Ascending aorta (tissue), 2 donors: ENCODE measurements around the gene ATG16L2. TPM values are rescaled to one million over a fixed set of nuclear protein-coding genes. Genes with fewer than 3 reads are reported as not detected.

ENCODE experiments used
- DNase-seq, 2 donors: peaks; one replicate each; pipeline ENCODE4 v3.0.0-alpha.2; 2019; ENCODE audit warnings: low spot score in 2 of 2
- H3K27ac ChIP-seq, 2 donors: fragments of 200-600 bp; sonication (generic); one replicate each; pipeline ENCODE4 v1.5.1; 2016 to 2017; ENCODE audit warnings: mild to moderate bottlenecking in 1 of 2
- H3K27me3 ChIP-seq: fragments of 200-600 bp; sonication (generic); one replicate; pipeline ENCODE4 v1.5.1; 2017
- H3K36me3 ChIP-seq, 2 donors: fragments of 200-600 bp; sonication (generic); one replicate each; pipeline ENCODE4 v1.5.1; 2016
- H3K4me1 ChIP-seq, 2 donors: fragments of 200-600 bp; sonication (generic); one replicate each; pipeline ENCODE4 v1.5.1; 2016 to 2017; ENCODE audit warnings: mild to moderate bottlenecking in 1 of 2
- H3K4me3 ChIP-seq, 2 donors: fragments of 200-600 bp; sonication (generic); one replicate each; pipeline ENCODE4 v1.5.1; 2016 to 2017; ENCODE audit warnings: mild to moderate bottlenecking in 1 of 2
- H3K9me3 ChIP-seq, 2 donors: fragments of 200-600 bp; sonication (generic); one replicate each; pipeline ENCODE4 v1.5.1; 2016
- intact Hi-C: fragments of 100-400 bp; cut with DNase I; formaldehyde crosslinking; loops from one replicate; pipeline ENCODE4 v1.15.1; 2023
- total RNA-seq: library from RNA; depleted of rRNA; stranded (reverse); fragments of >200 nt; gene quantifications from one replicate; pipeline ENCODE4 v1.1.0, GENCODE V29; 2016
- TF ChIP-seq, protein P1 (sequence below), 3 experiments: fragments of 200-600 bp in 2 of 3; fragments of 450-650 bp in 1 of 3; sonication (generic) in 2 of 3; IDR thresholded peaks; one replicate each; pipeline ENCODE4 v1.5.1; 2016 to 2019; ENCODE audit warnings: antibody characterized with exemption in 3 of 3, mild to moderate bottlenecking in 1 of 3, moderate library complexity in 1 of 3

ATG16L2 gene
- total RNA-seq, 1 donor from 2014 or later = 21.2 TPM

GRCh38 chr11:72782081-72782920 is 31.9 kb upstream of the ATG16L2 start:
- no peaks in the 10 kb centered on the region for H3K27me3 ChIP-seq
- intact Hi-C loops = no loop called here
- H3K4me1 ChIP-seq = peaks cover 8 to 27% of the 10 kb centered on the region in 2 donors
- TF ChIP-seq, protein P1, sequence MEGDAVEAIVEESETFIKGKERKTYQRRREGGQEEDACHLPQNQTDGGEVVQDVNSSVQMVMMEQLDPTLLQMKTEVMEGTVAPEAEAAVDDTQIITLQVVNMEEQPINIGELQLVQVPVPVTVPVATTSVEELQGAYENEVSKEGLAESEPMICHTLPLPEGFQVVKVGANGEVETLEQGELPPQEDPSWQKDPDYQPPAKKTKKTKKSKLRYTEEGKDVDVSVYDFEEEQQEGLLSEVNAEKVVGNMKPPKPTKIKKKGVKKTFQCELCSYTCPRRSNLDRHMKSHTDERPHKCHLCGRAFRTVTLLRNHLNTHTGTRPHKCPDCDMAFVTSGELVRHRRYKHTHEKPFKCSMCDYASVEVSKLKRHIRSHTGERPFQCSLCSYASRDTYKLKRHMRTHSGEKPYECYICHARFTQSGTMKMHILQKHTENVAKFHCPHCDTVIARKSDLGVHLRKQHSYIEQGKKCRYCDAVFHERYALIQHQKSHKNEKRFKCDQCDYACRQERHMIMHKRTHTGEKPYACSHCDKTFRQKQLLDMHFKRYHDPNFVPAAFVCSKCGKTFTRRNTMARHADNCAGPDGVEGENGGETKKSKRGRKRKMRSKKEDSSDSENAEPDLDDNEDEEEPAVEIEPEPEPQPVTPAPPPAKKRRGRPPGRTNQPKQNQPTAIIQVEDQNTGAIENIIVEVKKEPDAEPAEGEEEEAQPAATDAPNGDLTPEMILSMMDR (IDR thresholded peaks at IDR 0.05) = no peak
- peak overlapping the region; percentile 66 to 94 for H3K4me3 ChIP-seq
- DNase-seq = no peak
- no peaks in the 10 kb centered on the region for H3K9me3 ChIP-seq
- no peaks in the 10 kb centered on the region for H3K36me3 ChIP-seq
- no peak overlapping the region for H3K27ac ChIP-seq

DNA sequence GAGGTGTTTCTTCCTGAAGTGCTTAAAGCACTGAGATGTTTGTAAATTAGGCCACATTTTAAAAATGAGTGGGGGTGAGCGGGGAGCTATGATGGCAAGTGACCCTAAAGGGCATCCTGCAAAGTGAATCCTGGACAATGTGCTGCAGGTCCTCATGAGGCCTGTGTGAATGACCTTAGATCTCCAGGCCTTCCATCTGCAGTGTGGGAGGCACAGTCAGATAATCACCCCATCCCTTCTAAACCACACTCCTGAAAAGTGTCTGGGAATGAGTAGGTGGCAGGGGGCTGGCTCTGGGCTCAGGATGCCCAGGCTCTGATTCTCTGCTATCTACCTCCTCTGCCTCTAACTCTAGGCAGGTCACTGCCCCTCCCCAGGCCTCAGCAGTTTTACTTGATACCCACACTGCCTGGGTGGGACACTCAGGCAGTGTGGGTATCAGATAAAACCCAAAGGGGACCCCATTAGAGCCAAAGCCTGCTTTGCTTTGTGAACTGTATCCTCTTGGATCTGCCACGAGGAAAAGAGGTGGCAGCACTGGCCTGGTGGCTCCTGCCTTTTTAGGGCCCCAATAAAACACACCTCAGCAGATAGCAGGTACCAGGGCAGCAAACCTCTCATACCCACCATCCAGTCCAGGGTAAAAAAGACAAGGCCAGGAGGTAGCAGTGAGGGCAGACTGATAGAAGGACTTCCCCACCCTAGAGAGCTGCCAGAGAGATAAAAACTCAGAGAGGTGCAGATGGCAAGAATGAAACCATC is 30.9 kb upstream of the ATG16L2 start:
- H3K36me3 ChIP-seq = no peaks in the 10 kb centered on the region
- no peak overlapping the region for H3K27ac ChIP-seq
- DNase-seq = no peak
- intact Hi-C loops = no loop called here
- TF ChIP-seq, protein P1 (IDR thresholded peaks at IDR 0.05) = no peak
- H3K4me3 ChIP-seq = no peak overlapping the region
- peaks cover 8 to 23% of the 10 kb centered on the region in 2 donors for H3K4me1 ChIP-seq
- H3K27me3 ChIP-seq = no peaks in the 10 kb centered on the region
- H3K9me3 ChIP-seq = no peaks in the 10 kb centered on the region

DNA sequence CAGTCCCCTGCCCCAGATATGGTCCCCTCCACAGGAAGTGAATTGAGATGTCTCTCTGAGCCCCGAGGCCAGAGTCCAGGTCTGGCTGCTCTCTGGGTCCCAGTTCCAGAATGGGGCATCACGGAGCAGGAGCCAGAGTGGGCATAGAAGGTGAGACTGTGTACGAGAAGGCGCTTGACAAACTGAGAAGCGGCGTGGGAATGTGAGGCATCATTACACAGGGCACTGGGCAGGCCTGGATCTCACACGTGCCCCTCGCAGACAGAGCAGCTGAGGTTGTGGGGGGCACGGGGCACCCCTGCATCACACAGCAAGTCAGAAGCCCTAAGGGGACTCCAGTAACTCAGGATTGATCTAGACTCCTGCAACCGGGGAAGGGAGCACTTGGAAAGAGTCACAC is 29.5 kb upstream of the ATG16L2 start:
- TF ChIP-seq, protein P1 (IDR thresholded peaks at IDR 0.05) = no peak
- no peak for DNase-seq
- Histone ChIP-seq H3K4me1 (peaks cover 16 to 31% of the 10 kb centered on the region in 2 donors), H3K9me3 (no peaks in the 10 kb centered on the region), H3K27ac (no peak overlapping the region), H3K4me3 (no peak overlapping the region), H3K36me3 (no peaks in the 10 kb centered on the region), H3K27me3 (no peaks in the 10 kb centered on the region)
- intact Hi-C loops = no loop called here

DNA sequence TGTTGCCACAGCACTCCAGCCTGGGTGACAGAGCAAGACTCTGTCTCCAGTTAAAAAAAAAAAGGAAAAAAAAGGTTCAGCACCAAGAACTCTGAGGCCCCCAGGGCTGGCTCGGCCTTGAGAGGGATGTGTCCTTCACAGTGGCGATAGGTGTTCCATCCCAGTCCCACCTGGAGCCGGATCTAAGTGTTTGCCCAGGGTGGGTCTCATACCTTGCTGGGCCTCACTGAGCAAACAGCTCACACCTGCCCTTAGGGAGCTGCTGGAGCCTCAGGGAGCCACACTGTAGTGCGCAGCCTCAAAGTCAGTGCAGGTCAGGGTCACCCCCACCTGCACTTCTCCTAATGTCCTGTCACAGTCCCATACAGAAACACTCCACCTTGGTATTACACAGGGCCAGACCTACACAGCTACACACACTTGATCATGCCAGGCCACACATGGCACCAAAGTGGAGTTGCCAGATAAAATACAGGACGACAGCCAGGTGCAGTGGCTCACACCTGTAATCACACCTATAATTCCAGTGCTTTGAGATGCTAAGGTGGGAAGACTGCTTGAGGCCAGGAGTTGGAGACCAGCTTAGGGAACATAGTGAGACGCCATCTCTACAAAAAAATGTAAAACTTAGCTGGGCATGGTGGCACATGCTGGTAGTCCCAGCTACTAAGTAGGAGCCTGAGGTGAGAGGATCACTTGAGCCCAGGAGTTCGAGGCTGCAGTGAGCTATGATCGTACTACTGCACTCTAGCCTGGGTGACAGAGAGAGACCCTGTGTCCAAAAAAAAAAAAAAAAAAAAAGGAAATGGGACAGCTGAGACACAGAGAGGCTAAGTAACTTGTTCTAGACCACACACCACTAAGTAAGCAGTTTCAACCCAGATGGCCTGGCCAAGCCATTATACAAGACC is 27.7 kb upstream of the ATG16L2 start:
- DNase-seq = no peak
- intact Hi-C loops = no loop called here
- TF ChIP-seq, protein P1 (IDR thresholded peaks at IDR 0.05) = no peak

More for the DNA sequence above, 27.7 kb upstream of the ATG16L2 start:
- Histone ChIP-seq H3K4me3 (no peak overlapping the region), H3K27ac (no peak overlapping the region), H3K36me3 (no peaks in the 10 kb centered on the region), H3K9me3 (no peaks in the 10 kb centered on the region), H3K4me1 (peaks cover 12 to 27% of the 10 kb centered on the region in 2 donors), H3K27me3 (no peaks in the 10 kb centered on the region)
